Cardiac fibroblast (primary cell): ENCODE measurements around the gene EFCAB3.

Source experiments
- DNase-seq, 2 donors: peaks; one replicate each; pipeline versions ENCODE4 v3.0.0 to v3.0.0-alpha.2; 2010; ENCODE audit warnings: low read depth in 2 of 2
- H3K4me3 ChIP-seq, 2 donors: replicated peaks in 1 of 2; 1 replicate in 1 of 2; 2 replicates in 1 of 2; pipeline ENCODE4 v1.5.1; 2011; ENCODE audit warnings: low read depth in 2 of 2, low read length in 2 of 2, mild to moderate bottlenecking in 2 of 2, moderate library complexity in 1 of 2
- CTCF ChIP-seq: IDR thresholded peaks from one replicate; pipeline ENCODE4 v1.5.1; 2011; ENCODE audit warnings: low read depth, mild to moderate bottlenecking, low read length, inconsistent platforms

EFCAB3 gene

GRCh38 chr17:62380253-62380652 is at the start of gene EFCAB3:
Gene EFCAB3, plus strand, starts transcription at chr17:62380553. Its CDS starts 2,427 bp downstream, at chr17:62382980.
- no peak for DNase-seq
- no peak within 1 kb of the TSS for H3K4me3 ChIP-seq
- no peak for TF ChIP-seq CTCF

GRCh38 chr17:62336527-62336926 is 43.8 kb upstream of the EFCAB3 start:
- no peak overlapping the region for H3K4me3 ChIP-seq
- no peak for DNase-seq
- TF ChIP-seq CTCF, result no peak

- TF ChIP-seq CTCF, result no peak
- H3K4me3 ChIP-seq, result no peak overlapping the region
- DNase-seq, result no peak
Measured at GRCh38 chr17:62343764-62344270, 36.5 kb upstream of the EFCAB3 start.

GRCh38 chr17:62351176-62351575 is 29.2 kb upstream of the EFCAB3 start:
- DNase-seq, result no peak
- TF ChIP-seq CTCF, result no peak
- H3K4me3 ChIP-seq, result no peak overlapping the region

GRCh38 chr17:62366191-62366590 is 14.2 kb upstream of the EFCAB3 start:
- TF ChIP-seq CTCF, result no peak
- no peak for DNase-seq
- H3K4me3 ChIP-seq, result no peak overlapping the region

- no peak for DNase-seq
- no peak overlapping the region for H3K4me3 ChIP-seq
- no peak for TF ChIP-seq CTCF
Measured at GRCh38 chr17:62381561-62381960, 1.2 kb downstream of the EFCAB3 start.

- H3K4me3 ChIP-seq, result no peak overlapping the region
- no peak for TF ChIP-seq CTCF
- no peak for DNase-seq
Measured at GRCh38 chr17:62388856-62389255, 8.5 kb downstream of the EFCAB3 start.
